Activated CD8-positive, alpha-beta T cell treated with anti-CD3 and anti-CD28 coated beads, Interleukin-2, amount 10 ng/mL, durations not matched to agents 7 days and 5 days (primary cell): ENCODE measurements around the gene FAM20B. TPM values are rescaled to one million over a fixed set of nuclear protein-coding genes. Genes with fewer than 3 reads are reported as not detected.

Source experiments
- total RNA-seq, 2 experiments: library from RNA; stranded (reverse); gene quantifications; one replicate each; pipeline ENCODE4 v1.2.3, GENCODE V29; 2021

The FAM20B gene
- total RNA-seq, 2 experiments from 2014 or later = 28.6 to 29.4 TPM

Other genes with a start within 250 kb of the FAM20B start
- gene ANGPTL1, start 154.8 kb upstream of the FAM20B start, total RNA-seq = not detected
- gene TOR3A, start 56.2 kb downstream of the FAM20B start, total RNA-seq = 10 to 100 TPM; 49.3 to 50.4 TPM
- 1 to 10 TPM; 6.3 to 7.5 TPM for gene ABL2, start 203.8 kb downstream of the FAM20B start, total RNA-seq